ENCODE measurements around the gene EML4. TPM values are rescaled to one million over a fixed set of nuclear protein-coding genes. Genes with fewer than 3 reads are reported as not detected.
A peak's percentile ranks its signal among the peaks of the same experiment; 100 is the strongest.
"Not testable (repeated sequence)": the region's sequence is repeated elsewhere in the genome, so short reads cannot be mapped to it uniquely, and the experiment has no call there.

Gene EML4
- total RNA-seq, 1 experiment from 2014 or later = 18.5 TPM

DNA sequence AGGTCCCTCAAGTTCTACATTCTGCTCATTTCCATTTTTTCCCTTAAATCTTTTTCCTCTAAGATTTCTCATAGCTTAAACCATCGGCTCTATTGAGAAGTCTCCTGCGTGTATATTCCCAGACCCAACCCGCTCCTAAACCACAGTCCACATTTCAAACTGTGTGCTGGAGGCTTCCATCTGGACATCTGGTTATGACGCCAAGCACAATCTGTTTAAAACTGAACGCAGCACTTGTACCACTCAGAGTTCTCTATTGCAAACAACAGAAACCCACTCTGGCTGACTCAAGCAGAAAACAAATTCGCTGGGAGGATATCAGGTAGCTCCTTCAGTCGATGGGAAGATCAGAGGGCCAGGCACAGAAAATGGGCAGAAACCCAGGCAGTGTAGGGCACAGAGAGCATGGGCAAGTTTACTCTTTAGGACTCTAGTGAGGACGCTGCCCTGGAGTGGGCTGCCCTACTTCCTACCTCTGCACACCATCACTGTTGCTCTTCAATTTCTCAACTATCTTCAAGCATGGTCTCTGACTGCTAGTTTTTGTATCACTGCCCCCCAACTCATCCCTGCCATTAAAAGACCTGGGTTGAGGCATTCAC lies 5.6 kb upstream of the EML4 start:
- H3K4me3 ChIP-seq = no peak overlapping the region
- no peak for DNase-seq
- no peaks in the 10 kb centered on the region for H3K9me3 ChIP-seq
- no peaks in the 10 kb centered on the region for H3K36me3 ChIP-seq
- no peaks in the 10 kb centered on the region for H3K27me3 ChIP-seq

DNA sequence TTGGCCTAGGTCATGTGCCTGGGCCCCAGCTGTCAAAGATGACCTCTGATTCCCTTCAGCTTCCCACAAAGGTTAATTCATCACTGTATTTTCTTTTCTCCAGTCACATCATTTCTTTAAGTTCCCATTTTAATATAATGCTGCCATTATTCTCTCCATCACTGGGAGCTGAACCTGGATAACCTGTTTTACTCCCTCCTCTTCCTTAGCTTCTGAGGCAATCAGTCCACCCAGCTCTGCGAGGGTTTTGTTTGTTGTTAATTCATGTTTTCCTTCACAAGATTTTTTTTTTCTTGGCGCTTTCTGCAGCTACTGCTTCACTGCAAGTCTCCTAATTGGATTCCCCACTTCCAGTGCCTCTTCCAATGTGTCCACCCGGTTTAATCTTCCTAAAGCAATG lies 5.1 kb upstream of the EML4 start:
- Histone ChIP-seq H3K4me3 (no peak overlapping the region), H3K27me3 (no peaks in the 10 kb centered on the region), H3K36me3 (no peaks in the 10 kb centered on the region), H3K9me3 (no peaks in the 10 kb centered on the region)
- DNase-seq = no peak

DNA sequence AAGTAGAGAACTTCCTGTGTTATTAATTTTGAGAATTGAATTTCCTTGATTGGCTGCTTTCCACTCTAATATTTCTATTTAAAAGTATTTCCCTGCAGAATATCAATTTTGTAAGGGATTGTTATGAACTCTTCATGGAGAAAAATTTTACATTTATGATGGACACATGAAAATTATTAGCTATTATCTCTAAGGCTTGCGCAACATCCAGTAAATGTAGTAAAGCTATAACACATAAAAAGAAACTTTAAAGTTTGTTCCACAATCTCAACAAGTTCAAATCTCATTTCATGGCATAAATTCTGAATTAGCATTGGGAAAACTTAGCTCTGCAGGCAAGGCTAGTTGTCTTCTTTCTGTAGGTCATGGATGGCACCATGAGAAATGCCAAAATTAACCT lies 4.2 kb upstream of the EML4 start:
- no peak for DNase-seq
- H3K27me3 ChIP-seq = no peaks in the 10 kb centered on the region
- H3K9me3 ChIP-seq = no peaks in the 10 kb centered on the region
- no peaks in the 10 kb centered on the region for H3K36me3 ChIP-seq
- no peak overlapping the region for H3K4me3 ChIP-seq

DNA sequence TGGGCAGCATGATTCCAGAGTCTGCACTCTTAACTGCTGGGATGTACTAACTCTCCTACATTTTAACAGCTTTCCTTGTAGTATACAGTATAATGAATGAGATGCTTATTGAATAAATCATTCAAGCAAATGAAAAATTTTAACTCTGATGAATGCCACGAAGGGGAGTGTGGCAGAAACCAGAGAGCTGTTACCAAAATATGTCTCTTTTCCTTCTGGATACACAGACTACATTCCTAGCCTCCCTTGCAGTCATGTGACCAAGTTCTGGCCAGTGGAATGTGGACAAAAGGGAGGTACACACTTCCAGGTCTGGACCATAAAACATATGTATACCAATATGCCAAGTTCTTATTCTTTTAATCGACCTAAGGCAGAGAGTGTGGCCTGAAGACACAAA lies 1.7 kb upstream of the EML4 start:
- DNase-seq = no peak
- H3K9me3 ChIP-seq = no peaks in the 10 kb centered on the region
- H3K4me3 ChIP-seq = no peak overlapping the region
- H3K27me3 ChIP-seq = no peaks in the 10 kb centered on the region
- H3K36me3 ChIP-seq = no peaks in the 10 kb centered on the region

DNA sequence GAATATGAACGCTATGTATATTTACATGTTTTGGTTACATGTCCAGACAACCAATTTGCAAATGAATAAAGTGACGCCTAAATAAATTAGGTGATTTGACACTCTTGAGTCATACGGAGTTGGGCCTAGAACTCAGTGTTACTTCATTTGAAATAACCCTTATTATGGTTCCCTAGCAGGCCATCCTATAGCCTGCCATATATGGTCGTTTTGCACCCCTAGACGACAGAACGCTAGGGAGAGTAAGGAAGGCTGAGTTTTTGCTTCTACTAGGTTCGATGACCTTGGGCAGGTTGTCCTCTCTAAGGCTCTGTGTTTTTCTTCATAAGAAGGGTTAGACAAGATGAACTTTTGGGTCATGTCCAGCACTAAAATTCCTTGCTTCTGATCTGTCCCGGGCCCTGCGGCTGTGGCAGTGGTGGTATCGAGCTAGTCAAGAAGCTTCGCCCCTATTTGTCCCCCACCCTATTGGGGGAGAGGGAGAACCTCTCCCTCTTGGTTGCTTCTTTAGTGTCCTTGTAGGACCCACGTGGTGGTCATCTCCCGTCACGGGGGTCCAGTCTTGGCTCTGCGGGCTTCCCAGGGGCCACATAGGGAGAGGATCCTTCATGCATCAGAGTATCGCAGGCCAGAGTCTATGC lies 574 bp upstream of the EML4 start:
- Histone ChIP-seq H3K4me3 (peak overlapping the region; percentile 9; the same call in 1 of the 2 replicates), H3K36me3 (no peaks in the 10 kb centered on the region), H3K9me3 (no peaks in the 10 kb centered on the region), H3K27me3 (no peaks in the 10 kb centered on the region)
- peak; percentile 1 for DNase-seq

DNA sequence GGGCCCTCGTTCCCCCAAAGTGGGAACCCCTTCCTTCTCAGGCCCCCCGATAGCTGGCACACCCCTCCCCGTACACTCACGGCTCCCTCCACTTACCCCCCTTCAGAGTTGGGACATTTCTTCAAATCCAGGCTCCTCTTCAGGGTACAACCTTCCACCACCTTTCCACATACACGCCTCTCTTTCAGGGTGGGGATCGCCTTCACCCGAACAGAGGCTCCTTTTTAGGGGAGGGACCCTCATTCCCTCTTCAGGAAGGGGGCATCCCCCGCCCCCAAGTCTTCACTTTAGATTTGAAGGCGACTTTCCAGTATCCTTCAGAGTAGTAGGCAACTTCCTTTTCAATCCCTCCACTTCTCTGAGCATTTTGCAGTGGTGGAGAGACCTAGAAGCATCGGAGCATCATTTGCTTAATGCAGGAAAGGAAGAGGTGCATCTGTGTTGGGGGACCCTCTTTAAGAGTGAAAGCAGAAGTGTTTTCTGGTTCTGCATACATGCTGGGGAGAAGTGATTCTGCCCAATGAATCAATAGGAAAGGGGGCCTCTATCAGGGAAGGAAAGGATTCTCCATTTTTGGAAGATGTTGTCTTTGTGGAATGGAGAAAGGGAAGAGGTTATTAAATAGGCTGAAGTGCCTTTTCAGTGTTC lies 845 bp downstream of the EML4 start:
- no peaks in the 10 kb centered on the region for H3K9me3 ChIP-seq
- H3K27me3 ChIP-seq = no peaks in the 10 kb centered on the region
- no peaks in the 10 kb centered on the region for H3K36me3 ChIP-seq
- DNase-seq = no peak
- H3K4me3 ChIP-seq = peak overlapping the region; percentile 87

DNA sequence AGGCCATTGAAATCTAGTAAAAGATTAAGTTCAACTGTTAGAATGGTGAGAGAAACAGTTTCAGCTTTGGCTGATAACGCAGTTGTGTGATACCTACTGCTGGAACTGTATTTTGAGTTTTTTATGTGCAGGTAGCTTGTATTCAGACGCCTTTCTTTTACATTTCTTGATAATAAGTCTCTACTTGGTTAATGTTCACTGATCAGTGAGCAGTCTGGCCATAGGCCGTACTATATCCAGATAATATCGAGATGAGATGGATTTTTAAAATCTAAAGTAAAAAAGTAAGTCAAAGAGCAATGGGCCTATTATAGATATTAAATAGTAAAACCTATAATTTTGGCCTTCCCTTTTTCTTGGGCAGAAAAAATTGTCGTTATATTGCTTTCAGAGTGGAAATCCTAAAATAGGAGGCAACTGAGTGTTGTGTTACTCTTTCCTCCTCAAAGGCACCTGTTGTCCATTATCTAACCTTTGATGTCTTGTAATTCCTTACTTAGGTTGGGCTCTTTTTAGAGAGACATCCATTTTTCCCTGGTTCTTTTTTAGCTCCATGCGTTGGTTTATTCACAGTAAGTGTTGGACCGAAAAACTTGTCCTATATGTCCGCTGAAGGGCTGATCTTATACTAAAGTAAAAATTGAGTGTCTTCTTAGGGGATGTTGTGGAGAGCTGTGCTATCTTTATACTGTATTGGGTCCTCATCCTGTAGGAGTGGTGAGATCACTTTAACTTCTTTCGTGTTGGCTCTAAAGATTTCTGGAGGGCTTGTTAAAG lies 1.7 kb downstream of the EML4 start:
- no peaks in the 10 kb centered on the region for H3K36me3 ChIP-seq
- H3K9me3 ChIP-seq = no peaks in the 10 kb centered on the region
- DNase-seq = no peak

DNA sequence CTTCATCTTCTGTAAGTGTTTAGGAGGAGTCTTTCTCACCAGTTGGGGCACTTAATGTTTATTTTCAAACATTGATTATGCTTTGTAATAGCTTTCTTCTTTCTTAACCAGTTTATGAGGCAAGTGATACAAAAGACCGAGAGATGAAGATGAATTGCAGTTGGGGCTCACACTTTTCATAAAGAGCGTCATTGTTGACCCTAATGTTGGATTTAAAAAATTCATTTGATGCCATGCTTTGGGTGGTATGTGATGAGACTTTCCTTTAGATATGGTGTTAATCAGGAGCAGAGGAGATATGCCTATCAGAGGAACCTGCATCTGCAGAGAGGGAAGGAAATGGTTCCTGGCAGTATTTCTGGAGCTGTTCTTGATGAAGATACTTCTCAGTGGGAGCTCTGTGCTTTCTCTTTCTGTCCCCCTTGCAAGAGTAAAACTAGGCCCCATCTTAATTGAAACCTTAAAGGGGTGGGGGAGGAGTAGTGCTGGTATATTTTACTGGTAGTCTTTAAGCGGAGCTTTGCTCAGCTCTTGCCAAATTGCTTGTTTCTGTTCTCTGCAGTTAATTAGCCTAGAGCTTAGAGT lies 2.3 kb downstream of the EML4 start:
- DNase-seq = no peak
- peak overlapping the region; percentile 87 for H3K4me3 ChIP-seq
- no peaks in the 10 kb centered on the region for H3K27me3 ChIP-seq

More for the DNA sequence above, 1.7 kb downstream of the EML4 start:
- Histone ChIP-seq H3K27me3 (no peaks in the 10 kb centered on the region), H3K4me3 (peak overlapping the region; percentile 87)

GRCh38 chr2:42172020-42172419 lies 2.9 kb downstream of the EML4 start:
- Histone ChIP-seq H3K9me3 (no peaks in the 10 kb centered on the region), H3K36me3 (no peaks in the 10 kb centered on the region), H3K27me3 (no peaks in the 10 kb centered on the region), H3K4me3 (no peak overlapping the region)
- DNase-seq = no peak

More for the DNA sequence above, 2.3 kb downstream of the EML4 start:
- Histone ChIP-seq H3K36me3 (no peaks in the 10 kb centered on the region), H3K9me3 (no peaks in the 10 kb centered on the region)

- H3K36me3 ChIP-seq = no peaks in the 10 kb centered on the region
Measured at GRCh38 chr2:42172566-42172965, 3.4 kb downstream of the EML4 start.

DNA sequence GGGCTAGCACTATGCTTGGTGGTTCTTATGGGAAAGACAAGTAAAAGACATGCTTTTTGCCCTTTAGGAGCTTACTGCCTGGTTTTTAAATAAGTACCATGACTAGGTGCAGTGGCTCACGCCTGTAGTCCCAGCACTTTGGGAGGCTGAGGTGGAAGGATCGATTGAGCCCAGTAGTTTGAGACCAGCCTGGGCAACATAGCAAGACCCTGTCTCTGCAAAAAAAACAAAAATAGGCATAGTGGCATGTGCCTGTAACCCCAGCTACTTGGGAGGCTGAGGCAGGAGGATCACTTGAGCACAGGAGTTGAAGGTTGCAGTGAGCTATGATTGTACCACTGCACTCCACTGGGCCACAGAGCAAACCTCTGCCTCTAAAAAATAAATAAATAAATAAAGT lies 4.3 kb downstream of the EML4 start:
- H3K36me3 ChIP-seq, H3K4me3 ChIP-seq, H3K27me3 ChIP-seq, H3K9me3 ChIP-seq, DNase-seq: not testable (repeated sequence)

More at GRCh38 chr2:42172566-42172965, 3.4 kb downstream of the EML4 start:
- Histone ChIP-seq H3K27me3 (no peaks in the 10 kb centered on the region), H3K4me3 (no peak overlapping the region), H3K9me3 (no peaks in the 10 kb centered on the region)
- no peak for DNase-seq

DNA sequence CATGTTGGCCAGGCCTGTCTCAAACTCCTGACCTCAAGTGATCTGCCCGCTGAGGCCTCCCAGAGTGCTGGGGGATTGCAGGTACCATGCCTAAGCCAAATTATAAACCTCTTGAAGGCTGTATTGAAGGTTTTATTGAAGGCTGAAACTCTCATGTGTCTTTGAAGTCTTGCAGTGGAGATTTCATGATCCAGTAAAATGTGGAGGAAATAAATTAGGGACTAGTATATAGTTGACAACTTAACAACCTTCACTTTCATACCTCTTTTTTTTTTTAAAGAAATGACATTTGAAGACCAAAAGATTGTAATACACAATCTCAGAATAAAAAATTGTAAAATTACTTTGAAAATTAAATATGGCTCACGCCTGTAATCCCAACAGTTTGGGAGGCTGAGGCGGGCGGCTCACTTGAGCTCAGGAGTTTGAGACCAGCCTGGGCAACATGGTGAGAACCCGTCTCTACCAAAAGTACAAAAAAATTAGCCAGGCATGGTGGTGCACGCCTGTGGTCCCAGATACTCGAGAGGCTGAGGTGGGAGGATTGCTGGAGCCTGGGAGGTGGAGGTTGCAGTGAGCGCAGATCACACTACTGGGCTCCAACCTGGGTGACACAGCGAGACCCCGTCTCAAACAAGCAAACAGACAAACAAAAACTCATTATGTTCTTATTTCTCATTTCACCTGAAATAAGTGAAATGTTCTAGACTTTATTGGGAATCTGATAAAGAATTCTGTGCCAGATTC lies 8.0 kb downstream of the EML4 start:
- no peaks in the 10 kb centered on the region for H3K36me3 ChIP-seq
- H3K4me3 ChIP-seq = no peak overlapping the region
- DNase-seq = no peak
- H3K27me3 ChIP-seq = no peaks in the 10 kb centered on the region
- H3K9me3 ChIP-seq = no peaks in the 10 kb centered on the region

DNA sequence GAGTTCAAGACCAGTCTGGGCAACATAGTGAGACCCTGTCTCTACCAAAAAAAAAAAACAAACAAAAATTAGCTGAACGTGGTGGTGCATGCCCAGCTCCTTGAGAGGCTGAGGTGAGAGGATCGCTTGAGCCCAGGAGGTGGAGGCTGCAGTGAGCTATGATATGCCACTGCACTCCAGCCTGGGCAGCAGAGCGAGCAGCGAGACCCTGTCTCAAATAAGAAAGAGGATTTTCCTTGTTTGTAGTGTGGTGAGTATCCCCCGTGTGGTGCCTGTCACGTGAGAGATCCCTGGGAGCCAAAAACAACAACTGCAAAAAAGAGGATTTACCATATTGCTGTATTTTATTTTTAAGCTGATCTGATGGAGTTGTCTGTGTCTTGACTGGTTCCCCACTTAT lies 9.2 kb downstream of the EML4 start:
- Histone ChIP-seq H3K27me3 (no peaks in the 10 kb centered on the region), H3K4me3 (no peak overlapping the region), H3K36me3 (no peaks in the 10 kb centered on the region), H3K9me3 (no peaks in the 10 kb centered on the region)
- DNase-seq = no peak

DNA sequence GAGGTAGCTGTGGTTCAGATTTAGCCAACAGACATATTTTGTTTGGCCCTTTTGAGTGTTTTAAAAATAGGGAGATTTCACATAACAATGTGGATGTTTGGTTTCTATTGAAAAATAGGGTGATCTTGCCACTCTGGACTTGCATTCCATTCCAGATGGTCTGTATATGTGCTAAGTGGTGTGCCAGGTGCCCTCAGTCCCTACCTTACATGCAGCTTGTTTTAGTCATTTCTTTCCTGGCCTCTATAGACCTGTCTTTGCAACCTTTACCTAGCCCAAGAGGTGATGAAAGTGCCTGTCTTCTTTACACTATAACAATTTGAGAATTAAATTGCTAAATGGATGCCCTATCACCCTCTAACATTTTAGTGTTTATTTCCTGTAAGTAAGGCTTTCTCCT lies 11.1 kb downstream of the EML4 start:
- Histone ChIP-seq H3K36me3 (no peaks in the 10 kb centered on the region), H3K27me3 (no peaks in the 10 kb centered on the region), H3K9me3 (no peaks in the 10 kb centered on the region), H3K4me3 (no peak overlapping the region)
- no peak for DNase-seq

DNA sequence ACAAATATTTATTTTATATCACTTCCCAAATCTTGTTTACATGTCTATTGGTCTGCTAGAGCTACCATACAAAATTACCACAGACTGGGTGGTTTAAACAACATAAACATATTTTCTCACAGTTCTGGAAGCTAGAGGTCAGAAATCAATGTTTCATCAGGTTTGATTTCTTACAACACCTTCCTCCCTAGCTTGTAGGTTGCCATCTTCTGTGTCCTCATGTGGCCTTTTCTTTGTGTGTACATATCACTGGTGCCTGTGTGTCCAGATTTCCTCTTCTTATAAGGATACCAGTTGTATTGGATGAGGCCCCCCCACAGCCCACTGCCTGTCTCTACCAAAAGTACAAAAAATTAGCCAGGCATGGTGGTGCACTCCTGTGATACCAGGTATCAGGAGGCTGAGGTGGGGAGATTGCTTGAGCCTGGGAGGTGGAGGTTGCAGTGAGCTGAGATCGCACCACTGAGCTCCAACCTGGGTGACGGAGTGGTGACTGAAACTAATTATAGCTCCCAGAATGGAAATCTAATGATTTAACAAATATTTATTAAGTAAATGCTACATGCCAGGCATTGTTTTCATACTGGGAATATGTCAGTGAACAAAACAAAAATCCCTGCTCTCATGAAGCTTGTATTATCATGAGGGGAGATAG lies 13.6 kb downstream of the EML4 start:
- Histone ChIP-seq H3K27me3 (no peaks in the 10 kb centered on the region), H3K9me3 (no peaks in the 10 kb centered on the region), H3K36me3 (no peaks in the 10 kb centered on the region), H3K4me3 (no peak overlapping the region)
- DNase-seq = no peak

GRCh38 chr2:42183775-42184174 lies 14.6 kb downstream of the EML4 start:
- H3K4me3 ChIP-seq = no peak overlapping the region
- no peaks in the 10 kb centered on the region for H3K36me3 ChIP-seq
- no peaks in the 10 kb centered on the region for H3K9me3 ChIP-seq
- H3K27me3 ChIP-seq = no peaks in the 10 kb centered on the region
- DNase-seq = no peak
